AG10803 (cell line): ENCODE data around the gene MCRIP1.

ENCODE experiments used
- DNase-seq: peaks from one replicate; pipeline ENCODE4 v3.0.0; 2010; ENCODE audit warnings: low read depth
- H3K4me3 ChIP-seq: 2 replicates; pipeline ENCODE4 v1.5.1; 2011; ENCODE audit warnings: mild to moderate bottlenecking, low read length, control low read depth
- TF ChIP-seq, protein P1 (sequence below): conservative IDR thresholded peaks from 2 replicates; pipeline ENCODE4 v1.5.1; 2011; ENCODE audit warnings: mild to moderate bottlenecking, low read length, control low read depth, inconsistent platforms

Gene MCRIP1

DNA sequence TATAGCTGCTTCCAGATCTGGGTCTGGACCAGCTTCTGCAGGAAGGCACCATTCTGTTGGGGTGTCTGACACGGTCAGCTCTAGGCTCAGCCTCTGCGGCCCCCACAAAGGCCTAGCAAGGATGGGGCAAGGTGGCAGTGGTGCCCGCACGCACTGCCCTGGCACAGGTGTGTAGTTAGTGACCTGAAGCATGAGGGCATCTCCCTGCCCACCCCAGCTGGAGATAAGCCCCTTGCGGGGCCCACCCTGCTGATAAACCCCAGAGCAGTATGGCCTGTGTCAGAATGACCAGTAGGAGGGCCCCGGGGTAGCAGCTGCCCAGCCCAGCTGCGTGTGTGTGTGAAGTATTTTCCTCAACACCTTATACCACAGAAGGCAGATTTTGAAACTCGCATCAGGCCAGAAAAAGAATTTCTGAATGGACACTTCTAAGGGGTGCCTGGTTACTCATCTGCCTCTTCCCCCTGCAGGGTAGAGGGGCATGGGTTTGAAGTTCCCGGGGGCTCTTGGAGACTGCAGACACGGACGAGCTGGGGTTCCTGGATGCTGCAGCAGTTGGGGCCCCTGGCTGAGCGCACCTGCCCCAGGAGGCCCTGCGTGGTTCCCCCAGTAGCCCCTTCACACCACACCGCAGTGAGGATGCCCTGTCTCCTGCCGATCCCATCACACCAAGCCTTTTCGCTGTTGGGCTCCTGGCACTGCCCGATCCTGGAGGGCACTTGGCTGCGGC lies 33.5 kb upstream of the MCRIP1 start:
- no peak overlapping the region for H3K4me3 ChIP-seq
- no peak for DNase-seq
- TF ChIP-seq, protein P1, sequence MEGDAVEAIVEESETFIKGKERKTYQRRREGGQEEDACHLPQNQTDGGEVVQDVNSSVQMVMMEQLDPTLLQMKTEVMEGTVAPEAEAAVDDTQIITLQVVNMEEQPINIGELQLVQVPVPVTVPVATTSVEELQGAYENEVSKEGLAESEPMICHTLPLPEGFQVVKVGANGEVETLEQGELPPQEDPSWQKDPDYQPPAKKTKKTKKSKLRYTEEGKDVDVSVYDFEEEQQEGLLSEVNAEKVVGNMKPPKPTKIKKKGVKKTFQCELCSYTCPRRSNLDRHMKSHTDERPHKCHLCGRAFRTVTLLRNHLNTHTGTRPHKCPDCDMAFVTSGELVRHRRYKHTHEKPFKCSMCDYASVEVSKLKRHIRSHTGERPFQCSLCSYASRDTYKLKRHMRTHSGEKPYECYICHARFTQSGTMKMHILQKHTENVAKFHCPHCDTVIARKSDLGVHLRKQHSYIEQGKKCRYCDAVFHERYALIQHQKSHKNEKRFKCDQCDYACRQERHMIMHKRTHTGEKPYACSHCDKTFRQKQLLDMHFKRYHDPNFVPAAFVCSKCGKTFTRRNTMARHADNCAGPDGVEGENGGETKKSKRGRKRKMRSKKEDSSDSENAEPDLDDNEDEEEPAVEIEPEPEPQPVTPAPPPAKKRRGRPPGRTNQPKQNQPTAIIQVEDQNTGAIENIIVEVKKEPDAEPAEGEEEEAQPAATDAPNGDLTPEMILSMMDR: no peak

DNA sequence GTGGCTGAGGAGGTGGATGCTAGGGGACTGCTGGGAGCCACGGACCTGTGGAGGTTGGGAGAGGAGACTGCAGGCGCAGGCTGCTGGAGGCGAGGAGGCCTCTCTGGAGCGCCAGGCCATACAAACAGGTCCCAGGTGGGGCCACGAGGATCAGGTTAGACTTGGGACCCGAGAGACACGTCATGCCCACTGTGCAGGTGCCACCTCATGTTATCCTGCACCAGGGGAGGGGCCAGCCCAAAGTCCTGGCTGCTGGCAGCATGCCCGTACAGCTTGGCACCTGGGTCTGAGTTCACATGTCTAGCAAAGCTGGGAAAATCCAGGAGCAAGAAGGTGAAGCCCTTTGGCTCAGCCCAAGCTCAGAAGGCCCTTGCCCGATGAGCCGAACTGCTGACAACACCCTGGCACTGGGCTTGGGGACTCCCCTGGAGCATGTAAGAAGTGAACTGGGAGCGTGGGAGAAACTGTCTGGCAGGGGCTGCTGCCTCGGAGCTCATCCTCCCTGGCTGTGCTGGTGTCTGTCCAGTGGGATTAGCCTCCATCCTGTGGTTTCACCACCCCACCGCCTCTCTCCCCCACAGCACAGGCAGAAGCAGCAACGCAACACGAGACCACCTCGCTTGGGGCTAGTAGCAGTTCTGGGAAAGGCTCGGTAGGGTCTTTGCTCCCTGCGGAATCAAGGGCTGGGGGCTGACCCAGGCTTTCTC lies 32.8 kb upstream of the MCRIP1 start:
- peak; percentile 20 for DNase-seq
- TF ChIP-seq, protein P1: no peak

DNA sequence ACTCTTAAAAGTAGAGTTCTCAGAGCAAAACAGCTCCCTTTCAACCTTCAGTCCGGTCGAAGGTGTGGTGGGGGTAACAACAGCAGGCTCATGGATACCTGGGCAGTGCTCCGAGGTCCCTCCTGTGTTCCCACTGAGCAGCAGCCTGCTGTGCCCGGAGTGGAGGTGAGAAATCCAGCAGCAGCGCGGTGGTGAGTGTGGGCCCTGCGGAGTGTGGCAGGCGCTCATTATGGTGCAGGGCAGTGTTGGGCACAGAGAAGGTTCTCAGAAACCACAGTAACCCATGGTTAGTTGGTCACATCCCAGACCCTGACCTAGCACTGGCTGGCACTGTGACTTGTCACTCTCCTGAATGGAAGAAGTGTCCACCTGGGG lies 32.3 kb upstream of the MCRIP1 start:
- DNase-seq: no peak
- H3K4me3 ChIP-seq: no peak overlapping the region
- TF ChIP-seq, protein P1: no peak

More for the DNA sequence above, 32.8 kb upstream of the MCRIP1 start:
- no peak overlapping the region for H3K4me3 ChIP-seq

DNA sequence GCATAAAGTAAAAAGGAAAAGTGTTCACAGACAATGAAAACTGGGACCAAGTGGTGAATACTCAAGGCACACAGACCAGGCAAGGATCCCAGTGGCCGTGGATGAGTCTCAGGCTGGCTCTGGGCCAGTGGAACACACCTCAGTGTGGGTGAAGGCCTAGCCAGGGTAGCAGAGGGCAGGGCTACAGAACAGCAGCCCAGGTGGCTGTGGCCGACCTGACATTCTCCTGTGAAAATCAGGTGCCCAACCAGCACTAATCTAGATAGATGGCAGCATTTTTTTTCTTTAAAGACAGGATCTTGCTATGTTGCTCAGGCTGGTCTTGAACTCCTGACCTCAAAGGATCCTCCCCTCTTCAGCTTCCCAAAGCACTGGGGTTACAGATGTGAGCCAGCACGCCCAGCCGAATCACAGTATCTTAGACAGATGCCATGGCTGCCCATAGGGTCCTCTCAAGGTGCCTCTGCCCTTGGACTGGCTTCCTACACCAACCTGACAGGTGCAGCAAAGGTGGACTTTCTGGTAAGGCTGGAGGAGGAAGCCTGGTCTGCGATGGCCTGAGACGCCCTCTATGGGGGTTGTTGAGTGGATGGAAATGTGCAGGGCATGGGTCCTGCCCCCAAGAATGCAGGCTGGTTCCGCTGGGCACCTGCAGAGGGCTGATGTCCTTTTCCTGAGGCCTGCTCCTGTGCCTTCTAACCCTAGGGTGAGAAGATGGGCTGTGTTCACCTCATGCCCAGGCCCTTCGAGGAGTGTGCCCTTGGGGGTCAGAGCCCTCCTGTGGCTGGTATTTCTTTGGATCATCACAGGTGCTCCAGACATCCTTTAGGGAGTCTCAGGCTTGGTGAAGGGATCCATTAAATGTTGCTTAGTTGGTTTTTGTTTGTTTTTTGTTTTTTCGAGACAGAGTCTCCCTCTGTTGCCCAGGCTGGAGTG lies 31.0 kb upstream of the MCRIP1 start:
- H3K4me3 ChIP-seq: no peak overlapping the region
- DNase-seq: no peak
- TF ChIP-seq, protein P1: no peak

DNA sequence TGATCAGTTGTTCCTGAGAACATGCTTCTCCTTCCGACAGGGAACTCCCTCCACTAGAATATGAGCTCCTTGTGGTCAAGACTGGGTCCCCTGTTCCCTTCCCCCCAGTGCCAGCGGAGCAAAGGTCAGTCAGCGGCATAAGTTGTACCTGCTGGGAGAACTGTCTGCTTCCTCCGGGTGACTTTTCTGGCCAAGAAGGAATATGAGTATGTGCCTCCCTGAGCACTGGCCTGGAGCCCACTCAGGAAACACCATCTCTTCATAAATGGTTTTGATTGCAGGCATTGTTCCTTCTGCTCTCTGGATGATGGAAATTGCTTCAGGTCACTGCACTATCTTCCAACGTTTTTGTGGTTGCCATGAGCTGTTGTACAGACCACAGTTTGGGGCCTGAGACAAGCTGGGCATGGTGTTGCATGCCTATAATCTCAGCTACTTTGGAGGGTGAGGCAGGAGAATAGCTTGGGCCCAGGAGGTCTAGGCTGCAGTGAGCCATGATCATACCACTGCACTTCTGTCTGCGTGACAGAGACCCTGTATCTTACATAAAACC lies 30.1 kb upstream of the MCRIP1 start:
- DNase-seq: peak; percentile 53
- TF ChIP-seq, protein P1: no peak
- no peak overlapping the region for H3K4me3 ChIP-seq

DNA sequence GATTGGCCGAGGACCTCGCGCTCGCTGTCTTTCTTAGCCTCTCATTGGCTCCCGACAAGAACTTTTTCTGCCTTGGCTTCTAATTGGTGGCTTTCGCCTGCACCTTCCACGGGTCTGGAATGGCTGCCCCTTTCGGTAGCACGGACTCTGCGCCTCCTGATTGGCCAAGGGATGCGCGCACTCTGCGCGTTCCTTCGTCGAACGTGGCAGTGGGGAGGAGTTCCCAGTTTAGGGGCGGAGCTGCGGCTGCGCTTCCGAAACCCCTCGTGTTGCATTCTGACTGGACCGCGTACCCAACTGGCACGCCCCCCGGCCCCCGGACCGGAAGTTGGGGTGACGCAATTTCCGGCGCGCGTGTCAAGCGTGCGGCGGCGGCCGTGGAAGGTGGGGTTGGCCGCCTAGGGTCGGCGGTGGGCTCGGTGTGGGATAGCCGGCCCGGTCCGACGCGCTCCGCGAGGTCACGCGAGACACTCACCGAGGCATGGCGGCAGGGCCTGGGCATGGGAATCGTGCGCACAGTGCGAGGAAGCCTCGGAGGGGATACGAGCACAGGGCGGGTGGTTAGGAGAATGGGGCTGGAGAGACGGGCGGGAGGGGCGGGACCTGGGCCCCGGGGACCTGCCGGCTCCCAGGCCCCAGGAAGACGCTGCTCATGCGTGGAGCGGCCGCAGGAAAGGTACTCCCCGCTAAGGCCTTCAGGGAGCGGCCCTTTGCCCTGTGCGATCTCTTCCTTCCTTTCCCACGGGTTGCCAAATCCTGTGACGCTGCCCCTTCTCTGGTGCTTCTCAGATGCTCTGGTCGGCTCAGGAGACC lies 27.9 kb upstream of the MCRIP1 start:
- TF ChIP-seq, protein P1: no peak
- peak overlapping the region; percentile 86 for H3K4me3 ChIP-seq
- DNase-seq: peak; percentile 100
